Measurements from ENCODE around the gene TWIST1. TPM values are rescaled to one million over a fixed set of nuclear protein-coding genes. Genes with fewer than 3 reads are reported as not detected.

The TWIST1 gene
- total RNA-seq, result 41.5 and 51.1 TPM in 2 replicates

DNA sequence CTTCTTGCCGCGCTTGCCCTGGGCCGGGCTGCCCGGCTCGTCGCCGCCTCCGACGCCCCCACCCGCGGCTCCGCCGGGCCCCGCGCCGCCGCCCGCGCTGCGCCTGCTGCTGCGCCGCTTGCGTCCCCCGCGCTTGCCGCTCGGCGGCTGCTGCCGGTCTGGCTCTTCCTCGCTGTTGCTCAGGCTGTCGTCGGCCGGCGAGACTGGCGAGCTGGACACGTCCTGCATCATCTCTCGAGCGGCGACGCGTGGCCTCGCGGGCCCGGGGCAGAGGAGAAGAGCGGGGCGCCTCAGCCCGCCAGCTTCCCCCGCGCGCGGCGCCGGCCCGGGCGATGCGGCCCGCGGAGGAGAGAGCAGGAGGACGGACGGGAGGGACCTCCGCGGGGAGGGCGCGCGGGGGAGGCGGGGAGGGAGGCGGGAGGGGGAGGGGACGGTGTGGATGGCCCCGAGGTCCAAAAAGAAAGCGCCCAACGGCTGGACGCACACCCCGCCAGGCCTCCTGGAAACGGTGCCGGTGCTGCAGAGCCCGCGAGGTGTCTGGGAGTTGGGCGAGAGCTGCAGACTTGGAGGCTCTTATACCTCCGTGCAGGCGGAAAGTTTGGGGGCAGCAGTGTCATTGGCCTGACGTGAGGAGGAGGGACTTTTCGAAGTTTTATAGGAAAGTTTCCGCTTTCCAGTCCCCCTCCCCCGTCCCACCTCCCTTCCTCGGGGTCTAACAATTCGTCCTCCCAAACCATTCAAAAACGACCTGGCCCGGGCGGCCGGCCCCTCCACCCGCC lies at the start of gene TWIST1:
TSS of gene TWIST1 (minus strand) at position 546 of the 779 bp plus-strand sequence. CDS start at position 231, 315 bp downstream.

DNA sequence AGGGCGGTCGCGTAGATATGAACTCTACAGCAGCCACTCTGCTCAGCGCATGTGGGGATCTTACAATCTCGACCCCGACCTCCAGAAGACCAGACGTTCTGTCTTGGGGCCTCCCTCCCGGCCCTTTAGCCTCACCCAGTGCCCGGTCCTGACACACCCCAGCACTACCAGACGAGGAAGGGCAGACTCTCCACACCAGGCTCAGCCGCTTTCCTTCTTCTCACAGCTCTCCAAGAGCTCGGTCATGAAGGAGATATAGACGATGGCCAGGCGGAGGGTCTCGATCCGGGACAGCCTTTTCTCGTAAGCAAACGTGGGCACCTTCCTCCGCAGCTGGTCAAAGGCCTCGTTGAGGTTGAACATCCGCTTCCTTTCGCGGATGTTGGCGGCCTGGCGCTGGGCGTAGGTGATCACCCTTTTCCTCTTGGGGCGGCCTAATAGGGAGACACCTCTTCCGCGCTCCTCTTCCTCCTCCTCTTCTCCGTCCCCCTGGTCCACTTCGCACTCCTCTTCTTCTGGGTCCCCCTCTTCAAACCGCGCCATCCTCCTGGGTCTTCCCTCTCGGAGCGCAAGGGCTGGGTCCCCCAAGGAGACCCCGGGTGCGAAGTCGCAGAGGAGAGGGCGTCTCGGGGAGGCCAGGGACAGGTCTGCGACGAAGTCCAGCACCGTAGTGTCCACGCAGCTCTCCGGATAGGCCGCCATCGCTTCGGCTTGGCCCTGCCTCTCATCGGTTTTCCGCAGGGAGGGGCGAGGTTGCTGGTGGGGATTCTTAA lies 27.4 kb upstream of the TWIST1 start, which contains the start of gene FERD3L:
TSS of gene FERD3L (minus strand) at position 761 of the 773 bp plus-strand sequence. CDS start at position 702, 59 bp downstream.

Other genes starting within 250 kb of the TWIST1 start
- not detected in 2 replicates for gene FERD3L, start 27.8 kb upstream of the TWIST1 start, total RNA-seq